GM23248 (cell line): ENCODE measurements around the gene ENTREP1. TPM values are rescaled to one million over a fixed set of nuclear protein-coding genes. Genes with fewer than 3 reads are reported as not detected.

ENCODE experiments used
- DNase-seq: peaks from one replicate; pipeline ENCODE4 v3.0.0-alpha.2; 2015
- H2AFZ ChIP-seq: fragments of 200-600 bp; sonication (generic); 2 replicates; pipeline ENCODE4 v1.6.1; 2016; ENCODE audit warnings: antibody characterized with exemption
- H3F3A ChIP-seq: fragments of 200-600 bp; sonication (generic); 2 replicates; pipeline ENCODE4 v1.6.1; 2016; ENCODE audit warnings: mild to moderate bottlenecking, antibody characterized with exemption, mixed run types; ENCODE audit not compliant: insufficient read depth
- H3K27ac ChIP-seq: fragments of 200-600 bp; sonication (generic); 2 replicates; pipeline ENCODE4 v1.5.1; 2016; ENCODE audit warnings: mild to moderate bottlenecking
- H3K27me3 ChIP-seq: fragments of 200-600 bp; sonication (generic); replicated peaks from 2 replicates; pipeline ENCODE4 v1.6.1; 2016; ENCODE audit warnings: mild to moderate bottlenecking; ENCODE audit not compliant: insufficient read depth
- H3K36me3 ChIP-seq: fragments of 200-600 bp; sonication (generic); 2 replicates; pipeline ENCODE4 v1.6.1; 2016; ENCODE audit warnings: low read depth, mild to moderate bottlenecking
- H3K4me1 ChIP-seq: fragments of 200-600 bp; sonication (generic); 2 replicates; pipeline ENCODE4 v1.6.1; 2016; ENCODE audit warnings: mild to moderate bottlenecking; ENCODE audit not compliant: insufficient read depth
- H3K4me2 ChIP-seq: fragments of 200-600 bp; sonication (generic); one replicate; pipeline ENCODE4 v1.6.1; 2016; ENCODE audit warnings: mild to moderate bottlenecking; ENCODE audit not compliant: unreplicated experiment
- H3K4me3 ChIP-seq: fragments of 200-600 bp; sonication (generic); 2 replicates; pipeline ENCODE4 v1.5.1; 2016; ENCODE audit warnings: mild to moderate bottlenecking
- H3K79me2 ChIP-seq: fragments of 200-600 bp; sonication (generic); 2 replicates; pipeline ENCODE4 v1.6.1; 2016; ENCODE audit warnings: mild to moderate bottlenecking; ENCODE audit not compliant: insufficient read depth
- H3K9ac ChIP-seq: fragments of 200-600 bp; sonication (generic); 2 replicates; pipeline ENCODE4 v1.6.1; 2016; ENCODE audit warnings: mild to moderate bottlenecking
- H3K9me2 ChIP-seq: fragments of 200-600 bp; sonication (generic); 2 replicates; pipeline ENCODE4 v1.6.1; 2016; ENCODE audit warnings: mixed run types, mild to moderate bottlenecking, moderate library complexity; ENCODE audit not compliant: insufficient read depth
- H3K9me3 ChIP-seq: fragments of 200-600 bp; sonication (generic); one replicate; pipeline ENCODE4 v1.6.1; 2017; ENCODE audit warnings: low read depth
- H4K20me1 ChIP-seq: fragments of 200-600 bp; sonication (generic); 2 replicates; pipeline ENCODE4 v1.6.0; 2016; ENCODE audit not compliant: insufficient read depth
- EZH2 ChIP-seq: fragments of 200-600 bp; sonication (generic); IDR thresholded peaks from 2 replicates; pipeline ENCODE4 v1.6.1; 2018; ENCODE audit warnings: antibody characterized with exemption, mild to moderate bottlenecking; ENCODE audit not compliant: insufficient read depth, poor library complexity, severe bottlenecking
- EZH2phosphoT487 ChIP-seq: fragments of 200-600 bp; sonication (generic); IDR thresholded peaks from 2 replicates; pipeline ENCODE4 v1.6.1; 2018; ENCODE audit warnings: antibody characterized with exemption, moderate library complexity, mild to moderate bottlenecking, low read depth; ENCODE audit not compliant: insufficient read depth
- WGBS, 2 experiments: methylation state at CpG; one replicate each; pipeline ENCODE4 v1.1.6; 2015 to 2017; ENCODE audit warnings: low lambda C conversion rate in 2 of 2, low coverage in 1 of 2; ENCODE audit errors: missing lambda C conversion rate in 2 of 2; 5-methylcytosine and 5-hydroxymethylcytosine counted together
- in situ Hi-C: fragments of 300-500 bp; cut with MboI; formaldehyde crosslinking; loops from 2 replicates; pipeline ENCODE4 v1.15.0; 2020
- polyA plus RNA-seq: library from polyadenylated mRNA; unstranded; fragments of >200 nt; fragmentation: Nextera tagmentation; extraction: Ambion mirVana; gene quantifications from 2 replicates; pipeline ENCODE4 v1.2.1, GENCODE V29; 2016
- total RNA-seq: library from RNA; depleted of rRNA; stranded (reverse); fragments of >200 nt; shearing (Covaris generic); gene quantifications from 2 replicates; pipeline ENCODE4 v1.2.3, GENCODE V29; 2014

The ENTREP1 gene
- total and polyA plus RNA-seq, 2 experiments from 2014 or later = not detected

DNA sequence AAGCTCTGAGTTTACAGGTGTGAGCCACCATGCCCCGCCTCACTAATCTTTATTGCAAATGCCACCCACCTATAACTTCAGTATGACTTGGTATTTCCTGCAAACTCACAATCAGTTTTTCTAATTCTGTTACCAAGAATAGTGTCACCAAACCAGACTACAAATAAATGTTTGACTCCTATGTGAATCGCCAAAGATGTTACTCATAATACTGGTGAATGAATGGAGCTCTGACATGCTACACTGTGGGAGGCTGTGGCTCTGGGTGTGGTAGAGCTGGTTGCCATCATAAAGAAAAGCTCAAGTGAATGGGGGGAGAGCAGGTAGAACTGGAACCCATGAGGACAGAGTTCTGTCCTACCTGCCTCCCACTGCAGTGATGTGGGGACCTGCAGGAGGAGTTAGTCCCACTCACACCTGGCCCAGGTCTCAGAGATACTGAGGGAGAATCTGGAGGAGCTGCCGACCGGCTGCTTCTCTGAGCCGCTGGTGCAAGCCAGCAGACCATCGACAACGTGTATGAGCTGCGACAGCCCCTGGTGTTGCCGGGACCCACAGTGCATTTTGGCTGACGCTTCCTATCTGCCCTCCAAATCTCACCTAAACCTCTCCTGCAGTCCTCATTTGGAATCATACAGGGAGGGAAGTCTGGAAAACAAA, 95.7 kb downstream of the ENTREP1 start:
- Histone ChIP-seq H3K9ac (no peak overlapping the region), H3K27ac (no peak overlapping the region), H3K27me3 (no peaks in the 10 kb centered on the region), H3K9me3 (no peaks in the 10 kb centered on the region), H3K9me2 (no peaks in the 10 kb centered on the region), H3K79me2 (no peaks in the 10 kb centered on the region), H2AFZ (no peak overlapping the region), H3K4me1 (no peaks in the 10 kb centered on the region), H3K4me2 (no peak overlapping the region), H3K36me3 (no peaks in the 10 kb centered on the region), H3K4me3 (no peak overlapping the region), H3F3A (no peaks in the 10 kb centered on the region), H4K20me1 (no peaks in the 10 kb centered on the region)
- TF ChIP-seq EZH2 (no peak), EZH2phosphoT487 (no peak)
- peak; percentile 58 for DNase-seq
- WGBS, 2 experiments = 86 to 88% methylated on average over 10 of the region's 10 CpGs
- in situ Hi-C loops = loop anchor here (5.0 kb wide), 2 partner anchors 127 to 457 kb away; no protein-coding TSS in a partner anchor

DNA sequence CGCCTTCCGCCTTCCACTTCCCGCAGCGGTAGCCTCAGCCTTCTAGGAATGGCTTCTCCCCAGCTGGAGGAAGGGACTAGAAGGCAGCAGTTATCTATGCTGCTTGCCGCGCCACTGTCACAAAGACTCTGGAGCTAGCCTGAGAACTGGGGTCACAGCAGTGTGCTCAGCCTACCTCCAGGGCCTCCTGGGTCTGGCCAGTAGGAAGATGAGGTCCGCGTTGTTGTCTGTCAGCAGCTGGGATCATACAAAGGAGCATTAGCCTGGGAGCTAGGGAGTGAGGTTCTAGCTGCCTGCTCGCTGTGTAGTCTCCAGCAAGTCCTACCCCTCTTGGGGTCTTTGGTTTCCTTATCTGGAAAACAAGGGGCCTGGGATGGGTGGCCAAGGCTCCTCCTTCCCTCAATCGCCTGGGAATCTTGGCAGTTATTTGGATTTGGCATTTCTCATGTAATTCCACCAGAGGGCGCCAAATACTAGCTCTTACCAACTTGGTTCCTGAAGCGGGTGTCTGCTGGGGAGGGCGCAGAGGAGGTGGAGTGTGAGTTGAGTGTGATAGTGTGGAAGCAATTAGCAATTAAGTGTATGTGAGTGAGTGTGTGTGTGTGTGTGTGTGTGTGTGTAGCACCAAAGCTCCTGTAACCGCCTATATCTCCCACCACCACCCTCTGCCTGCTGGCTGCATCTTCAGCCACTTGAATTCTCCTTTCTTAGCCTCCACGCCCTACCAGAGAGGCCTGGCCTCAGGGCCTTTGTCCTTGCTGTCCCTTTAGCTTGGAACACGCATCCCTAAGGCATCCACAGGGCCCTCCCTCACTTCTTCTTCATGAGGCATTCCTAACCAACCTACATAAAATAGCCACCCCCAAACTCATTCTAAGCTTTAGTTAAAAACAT, 97.1 kb downstream of the ENTREP1 start:
- in situ Hi-C loops = loop anchor here (5.0 kb wide), 2 partner anchors 125 to 455 kb away; no protein-coding TSS in a partner anchor
- H2AFZ ChIP-seq = no peak overlapping the region

DNA sequence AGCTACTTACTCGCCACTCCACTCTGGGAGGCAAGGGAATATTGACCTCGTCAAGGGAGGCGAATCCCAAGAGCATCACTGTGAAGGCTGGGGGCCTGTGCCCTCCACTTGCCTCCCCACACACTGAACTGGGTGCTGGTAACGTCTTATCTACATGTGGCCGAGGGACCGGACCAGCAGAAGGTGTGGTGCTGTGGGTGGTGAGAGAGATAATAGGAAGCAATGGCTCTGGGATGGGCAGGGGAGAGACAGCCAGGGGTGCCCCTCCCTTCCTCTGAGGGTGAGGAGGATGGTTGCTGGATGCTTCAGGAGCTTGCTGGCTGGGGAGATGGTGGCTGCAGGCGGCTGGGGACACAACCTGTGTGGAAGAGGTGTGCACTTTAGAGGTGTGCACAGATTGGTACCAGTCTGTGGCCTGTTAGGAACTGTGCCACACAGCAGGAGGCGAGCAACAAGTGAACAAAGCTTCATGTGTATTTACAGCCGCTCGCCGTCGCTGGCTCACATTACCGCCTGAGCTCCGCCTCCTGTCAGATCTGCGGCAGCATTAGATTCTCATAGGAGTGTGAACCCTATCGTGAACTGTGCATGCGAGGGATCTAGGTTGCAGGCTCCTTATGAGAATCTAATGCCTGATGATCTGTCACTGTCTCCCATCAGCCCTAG, 100.3 kb downstream of the ENTREP1 start:
- Histone ChIP-seq H3K27ac (no peak overlapping the region), H4K20me1 (no peaks in the 10 kb centered on the region), H3K9me2 (no peaks in the 10 kb centered on the region), H3K9ac (no peak overlapping the region), H3K4me3 (no peak overlapping the region), H3F3A (no peaks in the 10 kb centered on the region), H3K36me3 (no peaks in the 10 kb centered on the region), H2AFZ (no peak overlapping the region), H3K79me2 (no peaks in the 10 kb centered on the region), H3K27me3 (no peaks in the 10 kb centered on the region), H3K9me3 (no peaks in the 10 kb centered on the region), H3K4me2 (no peak overlapping the region), H3K4me1 (no peaks in the 10 kb centered on the region)
- DNase-seq = no peak
- TF ChIP-seq EZH2 (no peak), EZH2phosphoT487 (no peak)
- in situ Hi-C loops = loop anchor here (25.0 kb wide), 1 partner anchor 687 kb away; no protein-coding TSS in a partner anchor
- 88 to 89% methylated on average over 17 of the region's 17 CpGs for WGBS, 2 experiments

More for the DNA sequence above, 97.1 kb downstream of the ENTREP1 start:
- H3K9me2 ChIP-seq = no peaks in the 10 kb centered on the region
- DNase-seq = peak; percentile 77
- H4K20me1 ChIP-seq = no peaks in the 10 kb centered on the region
- no peaks in the 10 kb centered on the region for H3K27me3 ChIP-seq
- no peaks in the 10 kb centered on the region for H3F3A ChIP-seq
- H3K4me3 ChIP-seq = no peak overlapping the region
- no peak overlapping the region for H3K27ac ChIP-seq
- 58% methylated on average over 16 of the region's 16 CpGs for WGBS, 2 experiments
- no peaks in the 10 kb centered on the region for H3K4me1 ChIP-seq
- no peaks in the 10 kb centered on the region for H3K79me2 ChIP-seq
- no peak overlapping the region for H3K4me2 ChIP-seq
- TF ChIP-seq EZH2 (no peak), EZH2phosphoT487 (no peak)
- no peaks in the 10 kb centered on the region for H3K36me3 ChIP-seq
- H3K9me3 ChIP-seq = no peaks in the 10 kb centered on the region
- no peak overlapping the region for H3K9ac ChIP-seq

DNA sequence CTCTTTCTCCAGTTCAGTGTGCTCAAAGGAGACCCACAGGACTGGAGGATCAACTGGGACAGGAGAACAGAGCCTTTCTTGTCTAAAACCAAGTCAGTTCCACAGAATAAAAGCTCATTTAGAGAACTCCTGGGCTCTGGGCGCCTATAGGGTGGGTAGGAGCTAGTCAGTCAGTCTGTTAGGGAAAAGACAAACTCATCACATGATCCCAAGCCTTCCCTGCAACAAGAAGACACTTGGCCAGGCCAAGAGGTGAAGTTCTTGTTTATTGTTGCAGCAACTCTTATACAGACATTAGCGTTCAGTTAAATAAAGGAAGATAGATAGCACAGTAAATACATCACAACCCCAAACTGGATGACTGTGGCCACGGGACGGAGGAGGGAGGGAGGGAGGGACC, 102.3 kb downstream of the ENTREP1 start:
- H3K4me3 ChIP-seq = no peak overlapping the region
- H3K4me2 ChIP-seq = no peak overlapping the region
- DNase-seq = no peak
- 91 to 96% methylated on average over 4 of the region's 4 CpGs for WGBS, 2 experiments
- no peaks in the 10 kb centered on the region for H3K4me1 ChIP-seq
- in situ Hi-C loops = loop anchor here (25.0 kb wide), 1 partner anchor 685 kb away; no protein-coding TSS in a partner anchor
- no peak for TF ChIP-seq EZH2
- no peak for TF ChIP-seq EZH2phosphoT487
- H4K20me1 ChIP-seq = no peaks in the 10 kb centered on the region
- H3K27ac ChIP-seq = no peak overlapping the region
- H3K27me3 ChIP-seq = no peaks in the 10 kb centered on the region
- no peaks in the 10 kb centered on the region for H3K36me3 ChIP-seq
- no peak overlapping the region for H2AFZ ChIP-seq
- H3F3A ChIP-seq = no peaks in the 10 kb centered on the region
- H3K9ac ChIP-seq = no peak overlapping the region
- H3K9me2 ChIP-seq = no peaks in the 10 kb centered on the region
- H3K79me2 ChIP-seq = no peaks in the 10 kb centered on the region
- no peaks in the 10 kb centered on the region for H3K9me3 ChIP-seq
